ENCODE data around the gene CTSH.

- TF ChIP-seq ATF3 (CRISPR knock-in tag; conservative IDR thresholded peaks at IDR 0.05) (no peak), ATF2 (CRISPR knock-in tag; IDR thresholded peaks at IDR 0.05; ENCODE audit: borderline replicate concordance, low read depth) (no peak), ZBTB21 (CRISPR knock-in tag; IDR thresholded peaks at IDR 0.05; ENCODE audit: borderline replicate concordance) (no peak), ETV6 (CRISPR knock-in tag; IDR thresholded peaks at IDR 0.05) (no peak), USF1 (CRISPR knock-in tag; IDR thresholded peaks at IDR 0.05) (no peak), CTCF (IDR thresholded peaks at IDR 0.05) (no peak), RORB (CRISPR knock-in tag; IDR thresholded peaks at IDR 0.05) (no peak), STAT6 (CRISPR knock-in tag; conservative IDR thresholded peaks at IDR 0.05; ENCODE audit: low read depth) (no peak), ZNF263 (CRISPR knock-in tag; IDR thresholded peaks at IDR 0.05; ENCODE audit: low read depth) (no peak), MAX (CRISPR knock-in tag; IDR thresholded peaks at IDR 0.05) (no peak)
Measured at GRCh38 chr15:78943692-78944091, 1.2 kb downstream of the CTSH start.
